Progenitor cell of endocrine pancreas (in vitro differentiated cells): Measurements from ENCODE around the gene CALML6. TPM values are rescaled to one million over a fixed set of nuclear protein-coding genes. Genes with fewer than 3 reads are reported as not detected.
A peak's percentile ranks its signal among the peaks of the same experiment; 100 is the strongest.

Experiments used
- DNase-seq: peaks from one replicate; pipeline ENCODE4 v3.0.0; 2021; ENCODE audit warnings: low spot score; ENCODE audit not compliant: unreplicated experiment
- H3K27ac Mint-ChIP-seq: 2 replicates; pipeline ENCODE4 v1.8.0; 2021; ENCODE audit warnings: mild to moderate bottlenecking, moderate library complexity, mixed read lengths
- H3K27me3 Mint-ChIP-seq: 2 replicates; pipeline ENCODE4 v1.8.0; 2021; ENCODE audit warnings: mixed read lengths
- H3K36me3 Mint-ChIP-seq: 2 replicates; pipeline ENCODE4 v1.8.0; 2022; ENCODE audit warnings: mixed read lengths; ENCODE audit not compliant: insufficient read depth
- H3K4me1 Mint-ChIP-seq: 2 replicates; pipeline ENCODE4 v1.8.0; 2021; ENCODE audit warnings: low read depth, mixed read lengths
- H3K4me3 Mint-ChIP-seq: 2 replicates; pipeline ENCODE4 v1.8.0; 2021; ENCODE audit warnings: low read depth, mild to moderate bottlenecking, moderate library complexity, mixed read lengths
- H3K9me3 Mint-ChIP-seq: 2 replicates; pipeline ENCODE4 v1.8.0; 2021; ENCODE audit warnings: low read depth, mixed read lengths
- CTCF ChIP-seq: fragments of 200-600 bp; sonication (generic); IDR thresholded peaks from one replicate; pipeline ENCODE4 v1.5.0; 2021; ENCODE audit warnings: antibody characterized with exemption, mild to moderate bottlenecking; ENCODE audit not compliant: unreplicated experiment
- total RNA-seq: library from RNA; stranded (reverse); gene quantifications from 2 replicates; pipeline ENCODE4 v1.2.1, GENCODE V29; 2021

The CALML6 gene
- total RNA-seq, 1 donor from 2014 or later: 1.1 TPM

GRCh38 chr1:1956586-1957532, 41.8 kb downstream of the CALML6 start:
- peaks cover 30% of the 10 kb centered on the region for H3K27me3 Mint-ChIP-seq
- peaks cover 1% of the 10 kb centered on the region for H3K4me1 Mint-ChIP-seq
- no peaks in the 10 kb centered on the region for H3K9me3 Mint-ChIP-seq
- TF ChIP-seq CTCF: no peak
- no peak overlapping the region for H3K27ac Mint-ChIP-seq
- no peaks in the 10 kb centered on the region for H3K36me3 Mint-ChIP-seq
- H3K4me3 Mint-ChIP-seq: no peak overlapping the region
- DNase-seq: no peak

- Mint-ChIP-seq H3K36me3 (no peaks in the 10 kb centered on the region), H3K4me1 (peaks cover 1% of the 10 kb centered on the region), H3K27ac (no peak overlapping the region), H3K9me3 (no peaks in the 10 kb centered on the region), H3K4me3 (no peak overlapping the region), H3K27me3 (peaks cover 32% of the 10 kb centered on the region)
- DNase-seq: no peak
- no peak for TF ChIP-seq CTCF
Measured at GRCh38 chr1:1957533-1957961, 42.5 kb downstream of the CALML6 start.

- no peaks in the 10 kb centered on the region for H3K9me3 Mint-ChIP-seq
- peaks cover 1% of the 10 kb centered on the region for H3K4me1 Mint-ChIP-seq
- peaks cover 34% of the 10 kb centered on the region for H3K27me3 Mint-ChIP-seq
- H3K4me3 Mint-ChIP-seq: no peak overlapping the region
- TF ChIP-seq CTCF: no peak
- H3K36me3 Mint-ChIP-seq: no peaks in the 10 kb centered on the region
- no peak for DNase-seq
- no peak overlapping the region for H3K27ac Mint-ChIP-seq
Measured at GRCh38 chr1:1958071-1958541, 43.0 kb downstream of the CALML6 start.

- no peak for TF ChIP-seq CTCF
- no peak overlapping the region for H3K27ac Mint-ChIP-seq
- DNase-seq: no peak
- H3K36me3 Mint-ChIP-seq: no peaks in the 10 kb centered on the region
- H3K9me3 Mint-ChIP-seq: no peaks in the 10 kb centered on the region
- H3K4me3 Mint-ChIP-seq: no peak overlapping the region
- peaks cover 30% of the 10 kb centered on the region for H3K27me3 Mint-ChIP-seq
- H3K4me1 Mint-ChIP-seq: peaks cover 1% of the 10 kb centered on the region
Measured at GRCh38 chr1:1959459-1959839, 44.4 kb downstream of the CALML6 start.

- Mint-ChIP-seq H3K27ac (no peak overlapping the region), H3K4me1 (peaks cover 1% of the 10 kb centered on the region), H3K4me3 (no peak overlapping the region), H3K9me3 (no peaks in the 10 kb centered on the region), H3K27me3 (peaks cover 29% of the 10 kb centered on the region), H3K36me3 (no peaks in the 10 kb centered on the region)
- peak; percentile 80 for DNase-seq
- peak; percentile 91 for TF ChIP-seq CTCF
Measured at GRCh38 chr1:1959840-1960479, 44.9 kb downstream of the CALML6 start.
